Body of pancreas (tissue), 4 donors: ENCODE measurements around the gene KRTAP10-9.

Experiments used
- POLR2A ChIP-seq, 3 donors: fragments of 450-650 bp; IDR thresholded peaks; one replicate each; pipeline ENCODE4 v1.6.1; 2016; ENCODE audit warnings: antibody characterized with exemption in 3 of 3, mild to moderate bottlenecking in 2 of 3
- TF ChIP-seq, protein P1 (sequence below), 7 experiments: fragments of 450-650 bp in 4 of 7; fragments of 200-600 bp in 3 of 7; sonication (generic) in 3 of 7; IDR thresholded peaks; one replicate each; pipeline ENCODE4 v1.5.1; 2016 to 2019; ENCODE audit warnings: antibody characterized with exemption in 7 of 7

DNA sequence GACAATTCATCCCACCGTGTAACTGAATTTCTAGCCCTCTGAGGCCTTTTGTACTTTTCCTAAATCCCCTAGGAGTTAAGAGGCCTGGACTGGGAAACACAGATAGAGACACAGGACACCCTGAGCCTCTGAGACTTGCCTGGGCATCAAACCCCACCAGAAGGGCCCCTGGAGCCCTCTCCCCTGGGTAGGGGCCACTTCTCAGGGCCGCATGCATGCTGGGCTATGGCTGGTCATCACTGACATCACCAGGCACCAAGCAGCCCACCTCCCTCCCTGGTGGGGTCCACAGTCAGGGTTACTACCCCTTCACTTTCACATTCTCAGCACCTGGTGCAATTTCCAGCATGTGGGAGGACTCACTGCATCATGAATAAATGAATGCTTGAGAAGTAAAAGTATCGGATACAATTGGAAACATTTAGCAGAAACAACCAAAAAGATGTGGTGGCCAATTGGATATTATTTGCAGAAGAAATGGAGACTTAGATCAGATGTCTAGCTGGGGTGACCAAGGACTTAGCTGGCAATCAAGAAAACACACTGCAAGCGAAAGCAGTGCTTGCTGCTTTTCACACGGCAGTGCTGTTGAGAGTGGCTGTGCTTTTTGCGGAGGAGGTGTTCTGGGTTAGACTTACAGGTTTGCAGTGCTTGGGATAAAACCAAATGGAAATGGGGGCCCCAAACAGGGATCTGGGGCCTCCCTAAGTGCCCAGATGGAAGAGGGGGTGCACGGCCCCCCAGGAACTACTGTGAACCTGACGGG, 27.4 kb upstream of the KRTAP10-9 start:
- no peak for TF ChIP-seq POLR2A (IDR thresholded peaks at IDR 0.05)
- TF ChIP-seq, protein P1, sequence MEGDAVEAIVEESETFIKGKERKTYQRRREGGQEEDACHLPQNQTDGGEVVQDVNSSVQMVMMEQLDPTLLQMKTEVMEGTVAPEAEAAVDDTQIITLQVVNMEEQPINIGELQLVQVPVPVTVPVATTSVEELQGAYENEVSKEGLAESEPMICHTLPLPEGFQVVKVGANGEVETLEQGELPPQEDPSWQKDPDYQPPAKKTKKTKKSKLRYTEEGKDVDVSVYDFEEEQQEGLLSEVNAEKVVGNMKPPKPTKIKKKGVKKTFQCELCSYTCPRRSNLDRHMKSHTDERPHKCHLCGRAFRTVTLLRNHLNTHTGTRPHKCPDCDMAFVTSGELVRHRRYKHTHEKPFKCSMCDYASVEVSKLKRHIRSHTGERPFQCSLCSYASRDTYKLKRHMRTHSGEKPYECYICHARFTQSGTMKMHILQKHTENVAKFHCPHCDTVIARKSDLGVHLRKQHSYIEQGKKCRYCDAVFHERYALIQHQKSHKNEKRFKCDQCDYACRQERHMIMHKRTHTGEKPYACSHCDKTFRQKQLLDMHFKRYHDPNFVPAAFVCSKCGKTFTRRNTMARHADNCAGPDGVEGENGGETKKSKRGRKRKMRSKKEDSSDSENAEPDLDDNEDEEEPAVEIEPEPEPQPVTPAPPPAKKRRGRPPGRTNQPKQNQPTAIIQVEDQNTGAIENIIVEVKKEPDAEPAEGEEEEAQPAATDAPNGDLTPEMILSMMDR (IDR thresholded peaks at IDR 0.05) = no peak
